ENCODE data around the gene GPR55. TPM values are rescaled to one million over a fixed set of nuclear protein-coding genes. Genes with fewer than 3 reads are reported as not detected.

The GPR55 gene
- total RNA-seq, 1 donor from 2014 or later = not detected

GRCh38 chr2:230893841-230894781, 30.9 kb downstream of the GPR55 start:
- no peaks in the 10 kb centered on the region for H3K36me3 Mint-ChIP-seq (ENCODE audit: low read depth)
- no peak overlapping the region for H3K27ac Mint-ChIP-seq (ENCODE audit: unreplicated experiment)
- H3K9me3 Mint-ChIP-seq (ENCODE audit: low read depth) = peaks cover 5% of the 10 kb centered on the region
- peak; percentile 83 for DNase-seq (ENCODE audit: low spot score)
- H3K4me3 Mint-ChIP-seq (ENCODE audit: unreplicated experiment) = no peak overlapping the region
- no peaks in the 10 kb centered on the region for H3K27me3 Mint-ChIP-seq (ENCODE audit: low read depth)
- peaks cover 8% of the 10 kb centered on the region for H3K4me1 Mint-ChIP-seq (ENCODE audit: low read depth)
- no peak for TF ChIP-seq CTCF (IDR thresholded peaks at IDR 0.05)

GRCh38 chr2:230893338-230893737, 31.7 kb downstream of the GPR55 start:
- Mint-ChIP-seq H3K4me3 (ENCODE audit: unreplicated experiment) (no peak overlapping the region), H3K27ac (ENCODE audit: unreplicated experiment) (no peak overlapping the region), H3K27me3 (ENCODE audit: low read depth) (no peaks in the 10 kb centered on the region), H3K4me1 (ENCODE audit: low read depth) (peaks cover 8% of the 10 kb centered on the region), H3K9me3 (ENCODE audit: low read depth) (peaks cover 5% of the 10 kb centered on the region), H3K36me3 (ENCODE audit: low read depth) (no peaks in the 10 kb centered on the region)
- no peak for DNase-seq (ENCODE audit: low spot score)
- no peak for TF ChIP-seq CTCF (IDR thresholded peaks at IDR 0.05)

- H3K36me3 Mint-ChIP-seq (ENCODE audit: low read depth) = no peaks in the 10 kb centered on the region
- H3K27ac Mint-ChIP-seq (ENCODE audit: unreplicated experiment) = peak overlapping the region; percentile 27
- TF ChIP-seq CTCF (IDR thresholded peaks at IDR 0.05) = no peak
- H3K4me3 Mint-ChIP-seq (ENCODE audit: unreplicated experiment) = no peak overlapping the region
- H3K9me3 Mint-ChIP-seq (ENCODE audit: low read depth) = peaks cover 5% of the 10 kb centered on the region
- H3K4me1 Mint-ChIP-seq (ENCODE audit: low read depth) = peaks cover 8% of the 10 kb centered on the region
- DNase-seq (ENCODE audit: low spot score) = peak; percentile 50
- no peaks in the 10 kb centered on the region for H3K27me3 Mint-ChIP-seq (ENCODE audit: low read depth)
Measured at GRCh38 chr2:230891509-230891908, 33.5 kb downstream of the GPR55 start.

GRCh38 chr2:230891064-230891463, 34.0 kb downstream of the GPR55 start:
- Mint-ChIP-seq H3K27ac (ENCODE audit: unreplicated experiment) (peak overlapping the region; percentile 27), H3K9me3 (ENCODE audit: low read depth) (peaks cover 5% of the 10 kb centered on the region)
- peak; percentile 18 for DNase-seq (ENCODE audit: low spot score)

GRCh38 chr2:230890646-230891045, 34.4 kb downstream of the GPR55 start:
- H3K27ac Mint-ChIP-seq (ENCODE audit: unreplicated experiment) = no peak overlapping the region
- DNase-seq (ENCODE audit: low spot score) = peak; percentile 34
- H3K36me3 Mint-ChIP-seq (ENCODE audit: low read depth) = no peaks in the 10 kb centered on the region
- TF ChIP-seq CTCF (IDR thresholded peaks at IDR 0.05) = no peak
- H3K4me3 Mint-ChIP-seq (ENCODE audit: unreplicated experiment) = no peak overlapping the region
- H3K27me3 Mint-ChIP-seq (ENCODE audit: low read depth) = no peaks in the 10 kb centered on the region
- H3K4me1 Mint-ChIP-seq (ENCODE audit: low read depth) = peaks cover 8% of the 10 kb centered on the region
- H3K9me3 Mint-ChIP-seq (ENCODE audit: low read depth) = peaks cover 5% of the 10 kb centered on the region

More at GRCh38 chr2:230891064-230891463, 34.0 kb downstream of the GPR55 start:
- no peaks in the 10 kb centered on the region for H3K36me3 Mint-ChIP-seq (ENCODE audit: low read depth)
- TF ChIP-seq CTCF (IDR thresholded peaks at IDR 0.05) = no peak
- no peak overlapping the region for H3K4me3 Mint-ChIP-seq (ENCODE audit: unreplicated experiment)
- H3K27me3 Mint-ChIP-seq (ENCODE audit: low read depth) = no peaks in the 10 kb centered on the region
- peaks cover 8% of the 10 kb centered on the region for H3K4me1 Mint-ChIP-seq (ENCODE audit: low read depth)
